Activated gamma-delta T cell treated with Interleukin-2 at 50 U/mL for 16 hours (primary cell): ENCODE results near the gene DYRK1A.
"Not testable (repeated sequence)": the region's sequence is repeated elsewhere in the genome, so short reads cannot be mapped to it uniquely, and the experiment has no call there.

Source experiments
- DNase-seq: peaks from one replicate; pipeline ENCODE4 v3.0.0-alpha.2; 2020

Gene DYRK1A

DNA sequence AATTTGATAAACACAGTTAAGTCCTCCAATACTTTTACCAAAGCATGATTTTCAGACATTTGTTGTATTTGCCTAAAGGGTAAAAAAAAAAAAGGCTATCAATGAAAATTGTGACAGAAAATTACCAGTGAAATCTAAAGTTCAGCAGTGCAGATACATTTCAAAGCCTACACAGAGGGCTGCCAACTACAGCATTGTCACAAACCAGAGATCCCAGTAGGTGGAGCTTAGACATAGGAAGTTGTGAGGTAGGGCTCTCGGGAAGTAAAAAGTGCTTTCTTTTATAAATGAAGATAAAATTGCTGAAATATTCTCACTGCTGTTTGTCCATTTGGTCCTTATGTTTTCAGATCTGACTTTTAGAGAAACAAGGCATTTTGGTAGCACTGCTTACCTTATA, 123.0 kb downstream of the DYRK1A start:
- DNase-seq = no peak

DNA sequence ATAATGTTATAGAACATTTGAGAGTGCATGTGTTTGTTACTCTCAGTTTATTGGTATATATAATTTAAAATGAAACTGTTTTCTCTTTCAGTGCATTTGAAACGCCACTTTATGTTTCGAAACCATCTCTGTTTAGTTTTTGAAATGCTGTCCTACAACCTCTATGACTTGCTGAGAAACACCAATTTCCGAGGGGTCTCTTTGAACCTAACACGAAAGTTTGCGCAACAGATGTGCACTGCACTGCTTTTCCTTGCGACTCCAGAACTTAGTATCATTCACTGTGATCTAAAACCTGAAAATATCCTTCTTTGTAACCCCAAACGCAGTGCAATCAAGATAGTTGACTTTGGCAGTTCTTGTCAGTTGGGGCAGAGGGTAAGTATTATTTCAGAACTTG, 123.5 kb downstream of the DYRK1A start:
- DNase-seq = no peak

DNA sequence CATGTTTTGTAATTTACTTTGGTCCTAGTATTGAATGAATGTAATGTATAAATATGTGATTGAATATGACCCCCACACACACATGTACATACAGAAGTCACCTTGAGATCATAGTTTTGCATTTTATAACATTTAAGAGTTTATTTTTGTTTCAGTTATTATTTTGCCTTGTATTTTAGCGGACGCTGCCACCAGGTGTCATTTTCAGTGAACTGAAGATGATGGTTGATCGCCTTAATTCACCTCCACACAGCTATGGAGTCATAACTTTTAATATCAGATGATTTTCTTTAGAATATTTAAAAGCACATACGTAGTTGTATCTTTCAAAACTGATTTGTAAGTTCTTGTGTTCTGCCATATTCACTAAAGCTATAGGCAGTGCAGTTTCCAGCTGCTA, 130.4 kb downstream of the DYRK1A start:
- no peak for DNase-seq

DNA sequence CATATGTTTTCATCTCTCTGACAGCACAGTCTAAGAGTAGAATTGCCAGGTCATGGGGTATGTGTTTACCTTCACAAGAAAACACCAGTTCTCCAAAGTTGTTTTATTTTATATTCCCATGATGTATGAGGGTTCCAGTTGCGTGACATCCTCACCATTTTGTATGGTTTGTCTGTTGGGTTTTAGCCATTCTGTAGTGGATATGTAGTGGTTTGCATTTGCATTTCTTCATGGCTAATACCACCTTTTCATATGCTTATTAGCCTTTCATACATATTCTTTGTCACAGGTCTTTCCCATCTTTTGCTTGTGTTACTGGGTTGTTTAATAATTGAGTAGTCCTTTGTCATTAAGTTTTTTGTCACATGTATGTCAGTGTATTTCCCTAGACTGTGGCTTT, 132.1 kb downstream of the DYRK1A start:
- no peak for DNase-seq

DNA sequence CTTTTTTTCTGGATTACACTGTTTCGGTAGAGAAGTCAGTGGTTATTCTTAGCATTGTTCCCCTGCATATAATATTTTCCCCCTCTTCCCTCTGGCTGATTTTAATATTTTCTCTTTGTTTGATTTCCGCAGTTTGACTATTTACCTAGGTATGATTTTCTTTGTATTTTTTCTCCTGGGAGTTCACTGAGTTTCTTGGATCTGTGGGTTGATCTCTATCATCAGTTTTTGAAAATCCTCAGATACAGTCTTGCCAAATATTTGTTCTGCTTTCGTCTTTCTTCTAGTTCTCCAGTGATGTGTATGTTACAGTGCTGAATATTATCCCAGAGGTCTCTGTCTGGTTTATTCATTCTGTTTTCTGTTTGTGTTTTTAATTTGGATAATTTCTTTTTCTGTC, 136.4 kb downstream of the DYRK1A start:
- DNase-seq = no peak

DNA sequence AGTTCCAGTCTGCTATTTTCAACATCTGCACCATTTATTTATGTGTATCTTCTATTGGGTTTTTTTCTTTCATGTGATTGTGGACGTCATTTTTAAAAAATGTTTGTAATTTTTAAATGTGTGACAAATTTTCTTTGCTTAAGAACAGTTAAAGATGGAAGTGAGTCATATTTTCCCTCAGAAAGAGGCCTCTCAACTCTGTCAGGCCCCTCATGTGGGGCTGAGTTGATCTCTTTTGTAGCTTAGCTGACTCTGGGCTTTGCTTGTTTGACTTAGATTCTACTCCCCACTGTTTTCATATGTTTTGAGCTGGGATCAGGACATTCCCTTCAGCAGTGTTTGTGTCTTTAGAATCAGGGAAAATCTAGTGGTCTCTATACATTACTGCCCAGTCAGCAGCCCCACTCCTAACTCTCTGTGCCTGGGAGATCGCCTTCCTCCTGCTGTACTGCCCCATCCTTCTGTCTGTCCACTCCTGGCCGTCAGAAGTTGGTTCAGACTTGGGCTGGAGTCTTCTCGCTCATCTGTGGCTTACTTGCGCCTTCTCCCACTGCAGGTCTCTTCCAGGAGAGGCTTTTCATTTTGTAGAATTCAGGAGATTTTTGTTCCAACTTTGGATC, 137.4 kb downstream of the DYRK1A start:
- DNase-seq = no peak

DNA sequence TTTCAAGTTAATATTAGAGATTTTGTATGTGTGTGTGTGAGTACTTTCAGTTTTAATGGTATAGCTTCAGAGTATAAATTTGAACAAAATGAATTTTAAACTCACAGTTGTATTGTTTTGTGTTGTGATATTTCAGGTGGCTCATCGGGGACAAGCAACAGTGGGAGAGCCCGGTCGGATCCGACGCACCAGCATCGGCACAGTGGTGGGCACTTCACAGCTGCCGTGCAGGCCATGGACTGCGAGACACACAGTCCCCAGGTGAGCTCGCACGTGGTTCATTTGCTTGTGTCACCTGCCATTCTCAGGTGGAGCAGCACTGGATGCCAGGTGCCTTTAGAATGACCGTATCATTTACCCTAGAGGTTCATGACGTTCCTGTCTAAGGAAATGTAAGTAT, 139.4 kb downstream of the DYRK1A start:
- DNase-seq = no peak

DNA sequence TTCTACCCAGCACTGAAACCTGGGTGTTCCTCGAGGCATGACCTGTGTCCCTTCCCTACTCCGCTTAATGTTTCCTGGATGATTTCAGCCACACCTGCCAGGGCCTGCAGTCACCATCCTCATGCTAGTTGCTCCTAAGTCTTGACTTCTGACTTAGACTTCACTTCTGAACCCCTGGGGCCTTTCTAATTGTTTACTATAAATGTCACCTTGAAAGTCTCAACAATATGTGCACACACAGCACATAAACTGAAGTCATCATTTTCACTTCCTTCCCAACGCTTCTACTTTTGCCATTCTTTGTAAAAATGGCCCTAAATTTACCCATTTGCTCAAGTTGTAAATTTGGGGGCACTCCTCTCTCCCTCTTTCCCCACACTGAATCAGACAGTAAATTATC, 141.1 kb downstream of the DYRK1A start:
- no peak for DNase-seq

DNA sequence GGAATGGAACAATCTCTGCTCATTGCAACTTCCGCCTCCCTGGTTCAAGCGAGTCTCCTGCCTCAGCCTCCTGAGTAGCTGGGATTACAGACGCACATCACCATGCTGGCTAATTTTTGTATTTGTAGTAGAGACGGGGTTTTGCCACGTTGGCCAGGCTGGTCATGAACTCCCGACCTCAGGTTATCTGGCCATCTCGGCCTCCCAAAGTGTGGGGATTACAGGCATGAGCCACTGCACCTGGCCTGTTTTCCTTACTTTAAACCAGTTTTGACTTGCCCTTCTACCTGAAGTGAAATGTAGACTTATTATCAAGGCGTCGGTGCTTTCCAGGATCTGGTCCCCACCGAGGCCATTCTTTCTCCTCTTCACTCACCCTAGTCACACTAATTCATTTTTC, 141.8 kb downstream of the DYRK1A start:
- DNase-seq = no peak

DNA sequence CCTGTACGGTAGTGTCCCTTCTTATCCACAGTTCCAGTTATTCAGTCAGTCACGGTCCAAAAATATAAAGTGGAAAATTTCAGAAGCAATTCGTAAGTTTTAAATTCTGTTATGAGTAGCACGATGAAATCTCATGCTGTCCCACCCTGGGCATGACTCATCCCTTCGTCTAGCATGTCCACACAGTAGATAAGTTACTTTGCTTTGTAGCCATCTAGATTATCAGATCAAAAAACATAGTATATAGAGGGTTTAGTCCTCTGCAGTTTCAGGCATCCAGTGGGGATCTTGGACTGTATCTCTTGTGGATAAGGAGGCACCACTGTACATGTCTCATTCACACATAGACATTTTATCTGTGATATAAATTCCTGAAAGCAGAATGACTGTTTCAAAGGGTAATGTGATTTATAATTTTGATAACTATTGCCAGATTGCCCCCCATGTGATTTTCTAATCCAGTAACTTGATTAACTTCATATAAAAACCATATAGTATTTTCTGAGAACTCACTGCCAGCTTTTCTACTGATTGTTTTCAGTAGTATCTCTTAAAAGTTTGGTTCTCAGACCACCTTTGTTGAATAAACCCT, 143.3 kb downstream of the DYRK1A start:
- no peak for DNase-seq

DNA sequence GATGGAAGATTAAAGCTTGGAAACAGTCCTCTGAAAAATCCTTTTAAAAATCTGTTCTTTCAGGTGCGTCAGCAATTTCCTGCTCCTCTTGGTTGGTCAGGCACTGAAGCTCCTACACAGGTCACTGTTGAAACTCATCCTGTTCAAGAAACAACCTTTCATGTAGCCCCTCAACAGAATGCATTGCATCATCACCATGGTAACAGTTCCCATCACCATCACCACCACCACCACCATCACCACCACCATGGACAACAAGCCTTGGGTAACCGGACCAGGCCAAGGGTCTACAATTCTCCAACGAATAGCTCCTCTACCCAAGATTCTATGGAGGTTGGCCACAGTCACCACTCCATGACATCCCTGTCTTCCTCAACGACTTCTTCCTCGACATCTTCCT, 145.3 kb downstream of the DYRK1A start:
- no peak for DNase-seq

DNA sequence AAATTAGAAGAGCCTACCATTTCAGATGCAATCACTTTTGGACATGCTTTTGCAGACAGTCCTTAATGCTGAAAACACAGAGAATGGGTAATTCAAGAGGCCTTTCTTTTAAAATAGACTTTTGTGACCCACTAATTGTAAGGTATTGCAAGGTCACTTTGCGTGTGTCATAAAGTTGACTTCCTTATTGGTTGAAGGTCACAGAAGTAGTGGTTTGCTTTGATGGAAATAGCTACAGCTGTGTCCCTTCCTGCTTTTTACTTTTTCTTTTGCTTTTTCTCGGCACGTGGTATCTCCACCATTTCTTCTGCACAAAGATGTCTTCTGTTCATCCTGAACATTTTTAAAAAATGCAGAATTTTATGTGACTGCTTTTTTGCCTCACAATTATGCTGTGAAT, 146.8 kb downstream of the DYRK1A start:
- DNase-seq = no peak

DNA sequence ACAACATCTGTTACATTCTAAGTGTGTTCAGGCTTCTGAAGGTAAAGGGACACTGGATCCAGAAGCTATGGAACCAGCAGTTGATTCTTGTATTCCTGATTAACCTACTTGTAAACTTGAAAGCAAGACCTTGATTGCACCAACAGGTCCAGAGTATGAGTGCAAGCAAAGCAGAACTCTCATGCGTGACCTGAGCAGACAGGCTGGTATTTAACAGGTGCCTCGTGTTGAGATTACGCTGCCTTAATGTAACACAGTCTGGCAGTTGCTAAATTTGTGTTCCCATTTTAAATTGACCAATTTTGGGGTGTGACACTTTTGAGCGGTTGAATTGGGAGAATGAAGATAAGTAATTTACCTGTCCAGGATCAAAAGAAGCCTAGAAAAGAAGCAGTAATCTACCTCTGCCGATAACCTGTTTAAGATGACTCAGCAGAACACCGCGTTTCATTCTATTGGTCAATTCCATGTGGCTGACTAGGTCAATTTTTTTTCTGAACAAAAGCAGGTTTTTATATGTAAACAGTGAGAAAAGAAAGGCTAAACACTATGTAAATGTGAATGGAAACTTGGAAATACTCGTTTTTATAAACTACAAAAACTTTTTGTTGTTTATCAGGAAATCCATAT, 147.6 kb downstream of the DYRK1A start:
- no peak for DNase-seq

DNA sequence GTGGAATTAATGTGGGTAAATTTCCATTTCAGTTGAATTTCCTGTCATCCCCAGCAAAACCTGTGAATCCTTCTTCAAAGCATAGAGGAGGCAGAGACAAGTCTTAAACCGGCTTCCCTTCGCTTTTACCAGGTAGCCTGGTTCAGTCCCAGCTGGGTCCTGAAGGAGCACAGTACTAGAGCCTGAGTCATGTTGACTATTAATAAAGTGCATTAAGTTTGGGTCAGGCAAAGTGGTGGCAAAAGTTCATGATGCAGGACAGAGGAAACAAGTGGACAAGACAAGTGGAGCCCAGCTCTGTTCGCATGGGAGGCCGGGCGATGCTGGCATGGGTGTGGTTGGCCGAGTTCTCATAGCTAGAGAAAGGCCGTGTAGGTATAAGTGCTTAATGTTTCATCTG, 150.4 kb downstream of the DYRK1A start:
- no peak for DNase-seq

DNA sequence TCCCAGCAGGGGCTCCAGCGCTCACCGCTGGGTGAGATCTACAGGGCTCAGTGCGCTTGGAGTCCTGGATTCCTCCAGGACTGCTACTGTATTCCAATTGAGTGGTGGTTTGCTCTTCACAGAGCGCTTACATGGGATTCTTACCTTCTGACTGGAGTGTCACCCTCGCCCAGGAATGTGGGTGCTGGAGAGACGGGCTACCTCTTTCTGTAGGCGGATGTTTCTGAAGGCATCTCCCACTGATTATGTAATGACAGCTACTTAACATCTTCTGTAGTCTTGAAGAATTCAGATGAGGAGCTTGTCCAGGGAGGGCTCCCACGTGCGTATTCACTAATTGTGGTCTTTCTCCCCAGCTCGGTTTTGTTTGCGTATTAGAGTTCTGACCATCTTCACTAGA, 154.2 kb downstream of the DYRK1A start:
- DNase-seq = no peak

DNA sequence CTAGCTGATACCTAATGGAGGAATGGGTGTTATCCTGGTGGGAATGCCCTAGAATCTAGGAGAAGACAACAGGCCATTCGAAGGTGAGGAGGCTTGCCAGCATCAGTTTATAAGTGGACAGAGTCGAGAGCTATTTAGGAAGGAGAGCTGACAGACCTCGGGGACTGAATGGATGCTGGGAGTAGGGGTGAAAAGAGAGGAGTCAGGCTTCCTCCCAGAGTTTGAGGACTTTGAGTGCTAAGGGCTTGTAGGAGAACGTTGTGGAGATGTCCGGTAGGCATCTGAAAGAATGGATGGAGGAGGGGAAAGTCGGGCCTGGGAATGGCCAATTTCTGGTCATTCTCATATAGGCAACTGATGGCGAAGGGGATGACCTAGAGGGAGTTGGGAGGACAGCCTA, 155.1 kb downstream of the DYRK1A start:
- DNase-seq = no peak

DNA sequence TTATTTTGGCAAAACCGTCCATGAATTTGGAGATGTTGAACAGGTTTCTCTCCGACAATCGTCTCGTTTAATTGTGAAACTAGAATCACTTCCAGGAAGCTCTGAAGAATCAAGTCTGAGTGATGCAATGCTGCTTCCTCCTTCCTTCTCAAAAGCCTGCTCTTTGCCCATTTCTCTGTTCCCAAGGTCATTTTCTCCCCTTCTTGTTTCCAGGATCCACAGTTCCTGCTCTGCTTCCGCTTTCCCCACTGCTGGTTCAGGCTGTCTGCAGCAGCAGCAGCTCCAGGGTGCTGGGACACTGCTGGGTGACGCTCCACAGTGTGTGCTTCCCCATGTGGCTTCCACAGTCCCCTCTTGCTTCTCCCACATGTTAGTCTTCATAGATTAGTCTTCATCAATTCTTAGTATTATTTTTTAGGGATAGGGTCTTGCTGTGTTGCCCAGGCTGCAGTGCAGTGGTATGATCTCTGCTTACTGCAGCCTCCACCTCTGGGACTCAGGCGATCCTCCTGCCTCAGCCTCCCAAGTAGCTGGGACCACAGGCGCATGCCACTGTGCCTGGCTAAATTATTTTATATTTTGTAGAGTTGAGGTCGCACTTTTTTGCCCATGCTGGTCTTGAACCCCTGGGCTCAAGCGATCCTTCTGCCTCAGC, 156.2 kb downstream of the DYRK1A start:
- DNase-seq = no peak

DNA sequence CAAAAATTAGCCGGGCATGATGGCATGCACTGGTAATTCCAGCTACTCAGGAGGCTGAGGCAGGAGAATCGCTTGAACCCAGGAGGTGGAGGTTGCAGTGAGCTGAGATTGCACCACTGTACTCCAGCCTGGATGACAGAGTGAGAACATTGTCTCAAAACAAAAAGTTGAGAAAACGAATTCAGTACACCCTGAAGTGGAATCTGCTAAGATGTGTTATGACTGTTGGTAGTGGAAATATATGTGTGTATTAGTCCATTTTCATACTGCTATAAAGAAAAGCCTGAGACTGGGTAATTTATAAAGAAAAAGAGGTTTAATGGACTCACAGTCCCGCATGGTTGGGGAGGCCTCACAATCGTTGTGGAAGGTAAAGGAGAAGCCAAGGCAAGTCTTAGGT, 158.4 kb downstream of the DYRK1A start:
- DNase-seq = not testable (repeated sequence)

DNA sequence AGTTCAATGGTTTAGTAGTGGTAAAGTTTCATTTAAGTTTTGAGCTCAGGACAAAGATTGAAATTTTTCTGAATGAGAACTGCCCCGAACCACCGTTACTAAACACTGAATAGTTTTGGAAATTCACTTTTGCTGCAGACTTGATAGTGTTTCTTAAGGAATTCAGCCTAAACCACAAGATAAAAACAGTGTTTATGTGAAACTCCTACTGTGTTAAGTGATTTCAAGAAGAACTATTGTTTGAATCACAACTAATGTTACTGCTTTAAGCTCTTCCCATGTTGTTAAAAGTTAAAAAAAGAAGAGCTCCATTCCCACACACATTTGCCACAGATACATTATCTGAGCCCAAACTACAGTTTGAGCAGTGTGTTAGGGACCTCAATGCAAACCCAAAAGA, 159.2 kb downstream of the DYRK1A start:
- no peak for DNase-seq

DNA sequence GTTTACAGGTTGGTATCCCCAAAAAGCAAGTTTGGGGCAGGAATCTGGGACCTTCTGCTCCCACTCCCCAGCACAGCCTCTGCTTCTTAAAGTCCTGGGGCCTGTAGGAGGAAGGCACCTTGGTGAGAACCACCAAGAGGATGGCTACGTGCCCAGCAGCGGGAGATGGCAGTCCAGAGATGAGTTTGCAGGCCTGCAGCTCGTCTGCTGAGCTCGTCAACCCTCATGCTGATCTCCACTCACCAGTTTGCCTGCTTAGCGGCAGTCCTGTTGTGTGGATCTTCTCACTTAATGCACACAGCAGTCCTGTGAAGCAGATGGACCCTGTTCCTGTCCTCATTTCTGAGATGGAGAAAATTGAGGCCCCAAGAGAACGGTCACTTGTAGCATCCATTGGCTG, 160.5 kb downstream of the DYRK1A start:
- DNase-seq = no peak

DNA sequence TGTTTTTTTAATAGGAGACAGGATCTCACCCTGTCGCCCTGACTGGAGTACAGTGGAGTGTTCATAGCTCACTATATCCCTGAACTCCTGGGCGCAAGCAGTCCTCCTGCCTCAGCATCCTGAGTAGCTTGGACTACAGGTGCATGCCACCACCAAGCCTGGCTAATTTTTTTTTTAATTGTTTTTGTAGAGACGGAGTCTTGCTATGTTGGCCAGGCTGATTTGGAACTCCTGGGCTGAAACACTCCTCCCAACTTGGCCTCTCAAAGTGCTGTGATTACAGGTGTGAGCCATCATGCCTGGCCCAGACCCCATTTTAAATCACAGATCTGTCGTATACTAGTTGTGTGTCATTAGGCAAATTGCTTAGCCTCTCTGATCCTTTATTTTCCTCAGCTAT, 161.1 kb downstream of the DYRK1A start:
- no peak for DNase-seq

DNA sequence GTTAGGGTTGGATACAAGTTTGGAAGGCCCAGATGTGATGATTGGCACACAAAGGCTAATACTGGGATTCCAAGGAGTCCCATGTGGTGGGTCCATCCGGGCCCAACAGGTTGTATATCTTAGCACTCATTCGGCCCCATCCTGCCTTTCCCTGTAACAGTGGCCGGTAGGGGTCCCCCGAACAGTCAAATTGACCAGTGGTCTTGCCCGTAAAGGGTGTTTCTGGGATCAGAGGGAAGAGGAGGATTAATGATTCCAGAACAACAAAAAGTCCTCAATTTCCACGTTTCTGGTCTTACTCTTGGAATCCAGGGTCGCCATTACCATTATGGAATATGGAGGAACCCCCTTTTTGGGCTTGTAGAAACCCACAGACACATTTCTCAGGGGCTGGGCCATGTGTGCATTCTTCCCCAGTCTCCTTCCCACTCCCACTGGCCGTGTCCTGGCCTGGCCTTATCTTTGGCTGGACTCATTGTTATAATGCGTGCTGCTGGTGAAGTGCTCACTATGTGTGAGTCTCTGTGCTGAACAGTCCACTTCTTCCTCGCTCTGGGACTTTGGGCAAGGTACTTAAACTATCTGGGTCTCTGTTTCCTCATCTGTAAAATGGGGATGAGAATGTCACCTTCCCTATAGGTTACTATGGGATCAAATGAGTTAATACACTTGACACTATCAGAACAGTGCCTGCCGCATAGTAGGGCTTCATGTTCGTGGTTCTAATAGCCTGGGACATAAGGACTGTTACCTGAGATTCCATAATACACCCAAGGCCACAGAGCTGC, 161.8 kb downstream of the DYRK1A start:
- DNase-seq = no peak

DNA sequence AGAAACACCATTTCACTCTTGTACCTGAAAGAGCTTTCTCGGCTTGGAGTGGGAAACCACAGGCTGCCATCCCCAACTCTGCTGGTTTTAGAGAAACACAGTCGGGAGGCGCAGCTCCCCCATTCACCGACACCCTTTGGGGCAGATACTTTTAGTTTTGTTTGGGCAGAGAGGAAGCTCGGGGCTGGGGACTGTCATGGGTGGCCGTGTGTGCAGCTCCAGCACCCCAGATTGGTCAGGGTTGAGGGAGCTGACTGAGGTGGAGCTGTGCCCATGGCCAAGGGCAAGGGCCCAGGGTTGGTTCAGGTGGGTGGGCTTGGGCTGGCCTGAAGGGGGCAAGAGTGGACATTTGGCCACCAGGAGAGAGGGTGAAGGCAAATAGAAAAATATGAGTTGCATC, 163.1 kb downstream of the DYRK1A start:
- DNase-seq = no peak
